Liver (tissue), 3 donors: ENCODE measurements around the gene BLM.

Experiments
- FOXA1 ChIP-seq: IDR thresholded peaks from 2 replicates; pipeline ENCODE4 v1.6.1; 2016; ENCODE audit warnings: antibody characterized with exemption
- FOXA2 ChIP-seq: IDR thresholded peaks from 2 replicates; pipeline ENCODE4 v1.6.1; 2016; ENCODE audit warnings: antibody characterized with exemption
- GABPA ChIP-seq, 2 donors: IDR thresholded peaks in 1 of 2; conservative IDR thresholded peaks in 1 of 2; 2 replicates each; pipeline ENCODE4 v1.6.1; 2016; ENCODE audit warnings: antibody characterized with exemption in 2 of 2, mild to moderate bottlenecking in 1 of 2, moderate library complexity in 1 of 2
- HNF4G ChIP-seq: IDR thresholded peaks from 2 replicates; pipeline ENCODE4 v1.6.1; 2016; ENCODE audit warnings: antibody characterized with exemption
- JUND ChIP-seq, 2 donors: IDR thresholded peaks; 2 replicates each; pipeline ENCODE4 v1.6.1; 2016; ENCODE audit warnings: antibody characterized with exemption in 2 of 2
- RAD21 ChIP-seq, 2 donors: IDR thresholded peaks; 2 replicates each; pipeline ENCODE4 v1.6.1; 2016; ENCODE audit warnings: antibody characterized with exemption in 2 of 2, mild to moderate bottlenecking in 2 of 2
- RXRA ChIP-seq, 2 donors: IDR thresholded peaks; 2 replicates each; pipeline ENCODE4 v1.6.1; 2017 to 2018; ENCODE audit warnings: antibody characterized with exemption in 2 of 2, mild to moderate bottlenecking in 1 of 2
- SP1 ChIP-seq: IDR thresholded peaks from 2 replicates; pipeline ENCODE4 v1.6.1; 2018; ENCODE audit warnings: antibody characterized with exemption, mild to moderate bottlenecking
- TAF1 ChIP-seq: conservative IDR thresholded peaks from 2 replicates; pipeline ENCODE4 v1.6.1; 2016; ENCODE audit warnings: antibody characterized with exemption, mild to moderate bottlenecking
- YY1 ChIP-seq: IDR thresholded peaks from 2 replicates; pipeline ENCODE4 v1.6.1; 2016; ENCODE audit warnings: antibody characterized with exemption, mild to moderate bottlenecking
- TF ChIP-seq, protein P1 (sequence below): fragments of 150-350 bp; IDR thresholded peaks from 2 replicates; pipeline ENCODE4 v1.5.1; 2017; ENCODE audit warnings: improper control_type of control experiment, low read depth, low read length; ENCODE audit not compliant: missing input control
- TF ChIP-seq, protein P2 (sequence below): IDR thresholded peaks from 2 replicates; pipeline ENCODE4 v1.6.1; 2016; ENCODE audit warnings: antibody characterized with exemption
- TF ChIP-seq, protein P3 (sequence below): IDR thresholded peaks from 2 replicates; pipeline ENCODE4 v1.6.1; 2016; ENCODE audit warnings: antibody characterized with exemption, mild to moderate bottlenecking
- TF ChIP-seq, protein P4 (sequence below): IDR thresholded peaks from 2 replicates; pipeline ENCODE4 v1.6.1; 2016; ENCODE audit warnings: antibody characterized with exemption
- donor health status: healthy.
- donor health status: healthy.

DNA sequence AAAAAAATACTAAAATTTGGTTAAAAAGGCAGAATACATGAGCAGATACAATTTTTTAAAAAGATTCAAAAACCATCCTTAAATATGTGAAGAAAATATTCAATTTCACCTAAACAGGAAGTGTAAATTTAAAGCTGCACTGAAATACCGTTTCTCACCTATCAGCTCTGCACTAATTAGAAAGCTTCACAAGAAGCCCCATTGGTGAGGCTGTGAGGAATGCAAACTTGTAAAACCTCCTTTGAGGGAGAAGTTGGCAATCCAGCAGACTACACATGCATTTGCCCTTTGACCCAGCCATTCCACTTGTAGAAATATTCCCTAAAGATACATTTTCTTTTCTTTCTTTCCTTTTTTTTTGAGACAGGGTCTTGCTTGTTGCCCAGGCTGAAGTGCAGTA lies 18.8 kb downstream of the BLM start:
- TF ChIP-seq, protein P1, sequence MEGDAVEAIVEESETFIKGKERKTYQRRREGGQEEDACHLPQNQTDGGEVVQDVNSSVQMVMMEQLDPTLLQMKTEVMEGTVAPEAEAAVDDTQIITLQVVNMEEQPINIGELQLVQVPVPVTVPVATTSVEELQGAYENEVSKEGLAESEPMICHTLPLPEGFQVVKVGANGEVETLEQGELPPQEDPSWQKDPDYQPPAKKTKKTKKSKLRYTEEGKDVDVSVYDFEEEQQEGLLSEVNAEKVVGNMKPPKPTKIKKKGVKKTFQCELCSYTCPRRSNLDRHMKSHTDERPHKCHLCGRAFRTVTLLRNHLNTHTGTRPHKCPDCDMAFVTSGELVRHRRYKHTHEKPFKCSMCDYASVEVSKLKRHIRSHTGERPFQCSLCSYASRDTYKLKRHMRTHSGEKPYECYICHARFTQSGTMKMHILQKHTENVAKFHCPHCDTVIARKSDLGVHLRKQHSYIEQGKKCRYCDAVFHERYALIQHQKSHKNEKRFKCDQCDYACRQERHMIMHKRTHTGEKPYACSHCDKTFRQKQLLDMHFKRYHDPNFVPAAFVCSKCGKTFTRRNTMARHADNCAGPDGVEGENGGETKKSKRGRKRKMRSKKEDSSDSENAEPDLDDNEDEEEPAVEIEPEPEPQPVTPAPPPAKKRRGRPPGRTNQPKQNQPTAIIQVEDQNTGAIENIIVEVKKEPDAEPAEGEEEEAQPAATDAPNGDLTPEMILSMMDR, result no peak
- TF ChIP-seq, protein P2, sequence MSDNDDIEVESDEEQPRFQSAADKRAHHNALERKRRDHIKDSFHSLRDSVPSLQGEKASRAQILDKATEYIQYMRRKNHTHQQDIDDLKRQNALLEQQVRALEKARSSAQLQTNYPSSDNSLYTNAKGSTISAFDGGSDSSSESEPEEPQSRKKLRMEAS, result no peak
- no peak for TF ChIP-seq YY1
- no peak for TF ChIP-seq SP1
- TF ChIP-seq GABPA (IDR thresholded peaks at IDR 0.05 in 1 of 2, conservative IDR thresholded peaks at IDR 0.05 in 1 of 2), result no peak
- TF ChIP-seq, protein P3, sequence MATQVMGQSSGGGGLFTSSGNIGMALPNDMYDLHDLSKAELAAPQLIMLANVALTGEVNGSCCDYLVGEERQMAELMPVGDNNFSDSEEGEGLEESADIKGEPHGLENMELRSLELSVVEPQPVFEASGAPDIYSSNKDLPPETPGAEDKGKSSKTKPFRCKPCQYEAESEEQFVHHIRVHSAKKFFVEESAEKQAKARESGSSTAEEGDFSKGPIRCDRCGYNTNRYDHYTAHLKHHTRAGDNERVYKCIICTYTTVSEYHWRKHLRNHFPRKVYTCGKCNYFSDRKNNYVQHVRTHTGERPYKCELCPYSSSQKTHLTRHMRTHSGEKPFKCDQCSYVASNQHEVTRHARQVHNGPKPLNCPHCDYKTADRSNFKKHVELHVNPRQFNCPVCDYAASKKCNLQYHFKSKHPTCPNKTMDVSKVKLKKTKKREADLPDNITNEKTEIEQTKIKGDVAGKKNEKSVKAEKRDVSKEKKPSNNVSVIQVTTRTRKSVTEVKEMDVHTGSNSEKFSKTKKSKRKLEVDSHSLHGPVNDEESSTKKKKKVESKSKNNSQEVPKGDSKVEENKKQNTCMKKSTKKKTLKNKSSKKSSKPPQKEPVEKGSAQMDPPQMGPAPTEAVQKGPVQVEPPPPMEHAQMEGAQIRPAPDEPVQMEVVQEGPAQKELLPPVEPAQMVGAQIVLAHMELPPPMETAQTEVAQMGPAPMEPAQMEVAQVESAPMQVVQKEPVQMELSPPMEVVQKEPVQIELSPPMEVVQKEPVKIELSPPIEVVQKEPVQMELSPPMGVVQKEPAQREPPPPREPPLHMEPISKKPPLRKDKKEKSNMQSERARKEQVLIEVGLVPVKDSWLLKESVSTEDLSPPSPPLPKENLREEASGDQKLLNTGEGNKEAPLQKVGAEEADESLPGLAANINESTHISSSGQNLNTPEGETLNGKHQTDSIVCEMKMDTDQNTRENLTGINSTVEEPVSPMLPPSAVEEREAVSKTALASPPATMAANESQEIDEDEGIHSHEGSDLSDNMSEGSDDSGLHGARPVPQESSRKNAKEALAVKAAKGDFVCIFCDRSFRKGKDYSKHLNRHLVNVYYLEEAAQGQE, result no peak
- TF ChIP-seq FOXA2, result no peak
- TF ChIP-seq RXRA (IDR thresholded peaks at IDR 0.05), result no peak
- TF ChIP-seq RAD21 (IDR thresholded peaks at IDR 0.05), result no peak
- TF ChIP-seq JUND (IDR thresholded peaks at IDR 0.05), result no peak
- no peak for TF ChIP-seq TAF1
- TF ChIP-seq FOXA1, result no peak
- TF ChIP-seq, protein P4, sequence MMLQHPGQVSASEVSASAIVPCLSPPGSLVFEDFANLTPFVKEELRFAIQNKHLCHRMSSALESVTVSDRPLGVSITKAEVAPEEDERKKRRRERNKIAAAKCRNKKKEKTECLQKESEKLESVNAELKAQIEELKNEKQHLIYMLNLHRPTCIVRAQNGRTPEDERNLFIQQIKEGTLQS, result no peak
- TF ChIP-seq HNF4G, result no peak
